HG03139 (cell line): ENCODE data around the gene ZNF107.
"Not testable (repeated sequence)": the region's sequence is repeated elsewhere in the genome, so short reads cannot be mapped to it uniquely, and the experiment has no call there.

Source experiments
- ATAC-seq: cut with Tn5 transposase; IDR thresholded peaks from one replicate; pipeline ENCODE4 v1.9.1; 2021; ENCODE audit not compliant: unreplicated experiment

The ZNF107 gene

GRCh38 chr7:64642875-64643274, 23.1 kb upstream of the ZNF107 start:
- ATAC-seq, result no peak

DNA sequence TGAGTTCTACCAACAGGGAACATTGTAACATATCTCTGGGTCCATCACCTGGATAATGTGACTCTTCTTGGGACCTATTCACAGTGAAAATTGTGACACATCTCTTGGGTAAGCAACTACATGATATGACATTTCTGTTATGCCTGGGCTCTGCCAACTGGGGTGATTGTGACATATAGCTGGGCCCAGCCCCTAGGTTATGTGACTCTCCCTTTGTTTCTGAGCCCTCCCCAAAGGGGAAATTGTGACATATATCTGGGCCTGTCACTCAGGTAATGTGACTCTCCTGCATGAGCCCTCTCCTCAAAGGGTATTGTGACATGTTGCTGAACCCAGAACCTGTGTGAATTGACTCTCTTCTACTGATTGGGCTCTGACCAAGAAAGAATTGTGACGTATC, 22.4 kb upstream of the ZNF107 start:
- no peak for ATAC-seq

GRCh38 chr7:64651203-64651602, 14.7 kb upstream of the ZNF107 start:
- ATAC-seq, result no peak

- no peak for ATAC-seq
Observed at GRCh38 chr7:64651632-64652165, 14.2 kb upstream of the ZNF107 start.

DNA sequence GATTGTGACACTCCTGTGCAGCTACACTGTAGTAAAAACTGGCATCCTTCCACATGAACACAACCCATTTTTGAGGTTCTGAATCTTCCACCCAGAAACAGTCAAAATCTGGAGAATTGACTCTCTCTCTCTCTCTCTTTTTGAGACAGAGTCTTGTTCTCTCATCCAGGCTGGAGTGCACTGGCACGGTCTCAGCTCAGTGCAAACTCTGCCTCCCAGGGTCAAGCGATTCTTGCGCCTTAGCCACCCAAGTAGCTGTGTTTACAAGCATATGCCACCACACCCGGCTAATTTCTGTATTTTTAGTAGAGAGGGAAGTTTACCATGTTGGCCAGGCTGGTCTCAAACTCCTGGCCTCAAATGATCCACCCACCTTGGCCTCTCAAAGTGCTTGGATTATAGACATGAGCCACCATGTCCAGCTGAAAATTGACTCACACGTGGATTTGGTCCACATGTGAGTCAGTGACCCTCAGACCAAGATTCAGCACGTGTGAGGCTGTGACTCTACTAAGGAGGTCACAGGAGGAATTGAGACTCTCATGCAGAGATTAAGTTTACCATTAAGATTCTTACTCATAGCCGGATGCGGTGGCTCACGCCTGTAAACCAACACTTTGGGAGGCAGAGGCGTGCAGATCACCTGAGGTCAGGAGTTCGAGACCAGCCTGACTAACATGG, 12.1 kb upstream of the ZNF107 start:
- no peak for ATAC-seq

GRCh38 chr7:64654796-64655548, 11.0 kb upstream of the ZNF107 start:
- ATAC-seq, result no peak

DNA sequence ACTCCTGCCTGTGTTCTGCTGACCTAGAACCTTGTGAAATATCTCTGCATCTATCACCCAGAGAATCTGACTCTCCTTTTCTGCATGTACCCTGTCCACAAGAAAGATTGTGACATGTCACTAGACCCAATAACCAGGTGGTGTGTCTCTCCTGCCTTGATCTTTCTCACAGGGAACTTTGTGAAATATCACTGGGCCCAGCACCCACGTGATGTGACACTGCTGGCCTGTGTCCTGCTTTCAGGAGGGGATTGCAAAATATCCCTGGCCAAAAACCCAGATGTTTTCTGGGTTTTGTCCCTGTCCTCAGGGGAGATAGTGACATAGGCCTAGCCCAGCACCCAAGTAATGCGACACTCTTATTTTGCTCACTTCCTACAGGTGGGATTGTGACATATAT, 10.1 kb upstream of the ZNF107 start:
- no peak for ATAC-seq

DNA sequence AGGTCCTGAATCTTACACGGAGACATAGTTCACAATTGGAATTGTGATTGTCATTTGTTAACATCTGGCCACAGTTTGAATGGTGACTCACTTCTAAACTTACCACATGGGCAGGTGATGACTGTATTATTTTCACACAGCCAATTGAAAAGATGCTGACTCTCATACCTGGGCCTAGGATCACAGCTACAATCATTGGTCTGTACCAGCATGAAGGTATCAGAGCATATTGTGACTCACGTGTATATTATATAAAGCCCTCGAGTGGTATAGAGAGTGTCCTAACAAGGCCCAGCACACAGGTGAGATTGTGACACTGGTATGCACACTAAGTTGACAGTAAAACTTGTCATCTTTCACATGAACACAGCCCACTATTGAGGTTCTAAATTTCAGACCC, 9.4 kb upstream of the ZNF107 start:
- ATAC-seq, result no peak

DNA sequence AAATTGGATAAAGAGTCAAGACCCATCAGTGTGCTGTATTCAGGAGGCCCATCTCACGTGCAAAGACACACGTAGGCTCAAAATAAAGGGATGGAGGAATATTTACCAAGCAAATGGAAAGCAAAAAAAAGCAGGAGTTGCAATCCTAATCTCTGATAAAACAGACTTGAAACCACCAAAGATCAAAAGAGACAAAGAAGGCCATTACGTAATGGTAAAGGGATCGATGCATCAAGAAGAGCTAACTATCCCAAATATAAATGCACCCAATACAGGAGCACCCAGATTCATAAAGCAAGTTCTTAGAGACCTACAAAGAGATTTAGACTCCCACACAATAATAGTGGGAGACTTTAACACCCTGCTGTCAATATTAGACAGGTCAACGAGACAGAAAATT, 3.8 kb upstream of the ZNF107 start:
- ATAC-seq, result not testable (repeated sequence)

GRCh38 chr7:64666663-64667050, 724 bp downstream of the ZNF107 start:
- no peak for ATAC-seq

- no peak for ATAC-seq
Observed at GRCh38 chr7:64667311-64667710, 1.4 kb downstream of the ZNF107 start.

DNA sequence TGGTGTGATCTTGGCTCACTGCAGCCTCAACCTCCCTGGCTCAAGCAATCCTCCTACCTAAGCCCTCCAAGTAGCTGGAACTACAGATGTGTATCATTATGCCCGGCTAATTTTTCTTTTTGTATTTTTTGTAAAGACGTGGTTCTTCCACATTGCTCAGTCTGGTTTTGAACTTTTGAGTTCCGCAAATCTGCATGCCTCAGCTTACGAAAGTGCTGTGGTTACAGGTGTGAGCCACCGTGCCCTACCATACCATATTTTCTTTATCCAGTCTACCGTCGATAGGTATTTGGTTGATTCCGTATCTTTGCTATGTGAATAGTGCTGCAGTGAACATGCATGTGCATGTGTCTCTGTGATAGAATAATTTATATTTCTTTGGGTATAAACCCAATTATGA, 6.5 kb downstream of the ZNF107 start:
- no peak for ATAC-seq

- ATAC-seq, result no peak
Observed at GRCh38 chr7:64685091-64685490, 19.2 kb downstream of the ZNF107 start.

DNA sequence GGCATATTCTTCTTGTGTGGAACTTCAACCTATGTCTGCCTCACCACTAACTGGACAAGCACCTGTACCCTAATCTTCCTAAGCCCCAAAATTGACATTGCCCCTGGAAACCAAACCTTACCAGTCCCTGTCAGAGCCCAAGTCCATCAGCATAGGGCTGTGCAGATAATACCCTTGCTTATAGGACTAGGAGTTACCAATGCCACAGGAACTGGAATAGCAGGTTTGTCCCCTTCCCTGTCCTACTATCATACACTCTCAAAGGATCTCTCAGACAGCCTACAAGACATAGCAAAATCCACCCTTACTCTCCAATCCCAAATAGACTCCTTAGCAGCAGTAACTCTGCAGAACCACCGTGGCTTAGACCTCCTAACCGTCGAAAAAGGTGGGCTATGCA, 19.8 kb downstream of the ZNF107 start:
- ATAC-seq, result no peak

DNA sequence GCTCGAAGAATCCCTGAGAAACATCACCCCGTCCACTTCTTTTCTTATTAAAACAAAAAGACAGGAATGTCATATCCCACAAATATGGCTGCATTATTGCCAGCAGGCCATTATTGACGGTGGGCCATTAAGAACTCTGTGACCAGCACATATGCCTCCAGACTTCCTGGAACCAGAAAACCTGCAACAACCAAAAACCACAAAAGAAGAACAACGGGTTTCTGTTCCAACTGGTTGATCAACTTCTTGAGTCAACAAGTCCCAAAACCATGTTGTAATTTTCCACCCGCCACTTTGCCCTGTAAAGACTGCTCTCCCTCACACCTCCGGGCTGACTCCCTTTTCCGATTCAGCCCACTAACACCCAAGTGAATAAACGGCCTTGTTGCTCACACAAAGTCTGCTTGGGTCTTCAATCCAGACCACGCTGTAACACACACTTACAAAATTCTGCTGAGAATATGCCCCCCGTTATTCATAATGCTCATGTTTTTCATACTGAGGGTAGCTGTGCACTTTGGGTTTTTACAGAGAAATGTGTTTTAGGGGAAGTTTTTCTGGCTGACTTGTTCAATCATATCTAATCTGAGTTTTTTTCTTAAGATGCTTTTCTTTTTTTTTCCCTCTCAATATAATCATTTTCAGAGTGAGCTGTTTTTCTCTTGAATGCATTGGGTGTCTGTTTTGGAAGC, 20.7 kb downstream of the ZNF107 start:
- ATAC-seq, result no peak

DNA sequence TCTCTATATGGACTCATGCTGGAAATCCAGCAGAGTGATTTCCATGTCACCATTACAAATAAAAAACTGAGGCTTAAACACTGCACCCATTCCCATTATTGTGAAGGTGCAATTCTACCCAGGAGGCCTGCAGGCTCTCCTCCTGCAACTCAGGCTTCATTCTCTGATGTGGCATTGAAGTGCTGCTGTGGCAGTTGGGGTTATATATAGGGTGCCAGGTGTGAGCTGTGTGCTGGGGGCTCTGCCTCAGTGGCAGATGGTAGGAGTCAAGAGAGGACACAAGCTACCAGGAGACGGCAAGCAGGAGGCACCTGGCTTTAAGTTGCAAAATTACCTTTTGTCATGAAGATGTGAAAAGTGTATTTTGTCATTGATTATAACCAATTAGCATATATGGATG, 21.3 kb downstream of the ZNF107 start:
- ATAC-seq, result no peak

GRCh38 chr7:64688988-64689387, 23.1 kb downstream of the ZNF107 start:
- no peak for ATAC-seq

- ATAC-seq, result no peak
Observed at GRCh38 chr7:64691831-64692230, 25.9 kb downstream of the ZNF107 start.

GRCh38 chr7:64697863-64698262, 31.9 kb downstream of the ZNF107 start:
- ATAC-seq, result not testable (repeated sequence)

GRCh38 chr7:64706625-64707292, 40.8 kb downstream of the ZNF107 start:
- ATAC-seq, result no peak

DNA sequence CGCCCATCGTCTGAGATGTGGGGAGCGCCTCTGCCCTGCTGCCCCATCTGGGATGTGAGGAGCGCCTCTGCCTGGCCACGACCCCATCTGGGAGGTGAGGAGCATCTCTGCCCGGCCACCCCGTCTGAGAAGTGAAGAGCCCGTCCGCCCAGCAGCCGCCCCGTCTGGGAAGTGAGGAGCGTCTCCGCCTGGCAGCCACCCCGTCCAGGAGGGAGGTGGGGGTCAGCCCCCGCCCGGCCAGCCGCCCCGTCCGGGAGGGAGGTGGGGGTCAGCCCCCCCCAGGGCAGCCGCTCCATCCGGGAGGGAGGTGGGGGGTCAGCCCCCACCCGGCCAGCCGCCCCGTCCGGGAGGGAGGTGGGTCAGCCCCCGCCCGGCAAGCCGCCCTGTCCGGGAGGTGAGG, 52.0 kb downstream of the ZNF107 start:
- not testable (repeated sequence) for ATAC-seq
